Suppressor macrophage treated with lipopolysaccharide for 4 hours (primary cell): ENCODE measurements around the gene BTN2A1.
"Not testable (repeated sequence)": the region's sequence is repeated elsewhere in the genome, so short reads cannot be mapped to it uniquely, and the experiment has no call there.

ENCODE experiments used
- DNase-seq: peaks from one replicate; pipeline ENCODE4 v3.0.0-alpha.2; 2020

BTN2A1 gene

GRCh38 chr6:26433680-26434079, 24.1 kb upstream of the BTN2A1 start:
- not testable (repeated sequence) for DNase-seq

DNA sequence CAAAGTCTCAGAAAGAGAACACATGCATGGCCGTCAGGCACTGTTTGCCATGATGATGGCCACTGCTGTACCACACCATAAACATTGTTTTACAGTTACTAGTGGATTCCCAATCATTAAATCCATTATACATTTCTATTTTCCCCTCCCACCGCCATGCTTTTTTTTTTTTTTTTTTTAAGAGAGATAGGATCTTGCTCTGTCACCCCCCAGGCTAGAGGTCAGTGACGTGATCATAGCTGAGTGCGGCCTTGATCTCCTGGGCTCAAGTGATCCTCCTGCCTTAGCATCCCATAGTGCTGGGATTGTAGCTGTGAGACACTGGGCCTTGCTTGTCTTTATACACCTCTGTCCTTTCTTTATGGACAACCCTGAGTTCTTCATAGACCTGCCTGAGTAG, 21.7 kb upstream of the BTN2A1 start:
- no peak for DNase-seq

DNA sequence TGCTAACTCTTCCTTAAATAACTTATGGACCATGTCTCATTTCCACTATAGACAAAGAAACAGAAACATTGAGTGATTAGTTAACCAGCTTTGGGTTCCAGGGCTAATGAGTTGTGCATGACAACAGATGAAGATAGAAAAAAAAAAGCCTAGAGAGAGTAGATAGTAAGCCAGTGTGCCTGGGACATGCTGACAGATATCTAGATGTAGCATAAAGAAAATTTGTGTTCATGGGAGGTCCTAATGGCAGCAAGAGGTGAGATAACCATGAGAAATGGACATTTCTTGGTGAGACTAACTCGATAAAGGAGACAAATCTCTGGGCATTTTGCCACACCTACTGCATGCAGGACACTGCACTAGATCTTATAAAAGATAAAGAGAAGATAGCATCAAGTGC, 20.2 kb upstream of the BTN2A1 start:
- DNase-seq: no peak

GRCh38 chr6:26438000-26438399, 19.8 kb upstream of the BTN2A1 start:
- DNase-seq: no peak

- no peak for DNase-seq
Observed at GRCh38 chr6:26439151-26440125, 18.3 kb upstream of the BTN2A1 start.

GRCh38 chr6:26440977-26441358, 16.8 kb upstream of the BTN2A1 start:
- no peak for DNase-seq

- DNase-seq: no peak
Observed at GRCh38 chr6:26441977-26442376, 15.8 kb upstream of the BTN2A1 start.

DNA sequence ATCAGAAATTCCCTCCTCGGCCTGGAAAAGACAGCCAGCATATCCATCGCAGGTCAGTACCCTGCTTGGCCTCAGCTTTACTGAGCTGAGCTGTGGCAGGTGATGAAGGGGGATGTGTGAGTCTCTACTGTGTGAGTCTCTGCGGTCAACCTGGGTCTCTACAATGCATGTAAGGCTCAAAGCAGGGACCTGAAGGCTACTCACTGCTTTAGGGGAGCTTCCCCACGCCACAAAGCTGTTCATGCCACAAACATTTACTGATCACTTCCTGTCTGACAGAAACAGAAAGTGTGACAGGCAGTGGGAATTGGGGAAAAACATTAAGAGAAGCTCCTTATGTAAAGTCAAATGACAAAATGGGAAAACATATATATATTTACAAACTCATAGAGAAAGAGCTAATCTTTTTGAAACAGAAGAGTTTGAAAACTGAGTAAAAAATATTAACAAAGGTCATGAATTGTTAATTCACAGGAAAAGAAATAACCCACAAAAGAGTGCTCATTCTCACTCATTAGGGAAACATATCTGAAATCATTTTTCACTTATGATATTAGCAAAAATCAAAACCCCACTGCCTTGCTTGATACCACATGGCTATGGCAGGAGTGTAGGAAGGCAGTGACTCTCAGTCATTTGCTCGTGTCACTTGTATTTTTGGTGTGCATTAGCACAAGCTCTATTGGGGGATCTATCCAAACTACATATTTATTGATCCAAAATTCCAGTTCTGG, 11.7 kb upstream of the BTN2A1 start:
- peak; percentile 50 for DNase-seq

DNA sequence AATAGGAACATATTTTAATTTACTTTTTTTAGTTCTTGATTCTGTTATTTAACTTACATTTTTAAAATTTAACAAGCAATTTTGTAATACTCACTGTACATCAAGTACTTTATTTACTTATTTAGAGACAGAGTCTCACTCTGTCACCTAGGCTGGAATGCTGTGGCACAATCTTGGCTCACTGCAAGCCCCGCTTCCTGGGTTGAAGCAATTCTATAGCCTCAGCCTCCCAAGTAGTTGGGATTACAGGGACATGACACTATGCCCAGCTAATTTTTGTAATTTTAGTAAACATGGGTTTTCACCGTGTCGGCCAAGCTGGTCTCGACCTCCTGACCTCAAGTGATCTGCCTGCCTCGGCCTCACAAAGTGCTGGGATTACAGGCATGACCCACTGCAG, 10.5 kb upstream of the BTN2A1 start:
- no peak for DNase-seq

DNA sequence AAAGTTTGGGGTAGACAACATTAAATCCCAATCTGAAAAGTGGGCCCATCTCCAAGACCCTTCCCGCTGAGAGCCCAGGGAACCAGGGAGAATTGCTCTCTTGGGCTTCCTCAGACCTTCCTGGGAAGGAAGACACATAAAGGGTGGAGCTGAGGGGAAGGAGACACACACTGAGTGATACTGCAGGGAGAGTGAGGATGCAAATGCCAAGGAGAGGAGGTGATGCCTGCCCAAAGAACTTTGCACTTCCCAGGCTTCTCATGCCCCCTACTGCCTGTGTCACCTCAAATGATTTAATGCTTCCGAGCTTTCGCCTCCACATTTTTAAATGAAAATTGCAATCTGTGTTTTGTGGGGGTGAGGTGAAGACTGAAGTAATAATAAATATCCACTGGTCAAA, 7.5 kb upstream of the BTN2A1 start:
- no peak for DNase-seq

GRCh38 chr6:26452631-26453235, 5.0 kb upstream of the BTN2A1 start:
- DNase-seq: no peak

GRCh38 chr6:26454631-26455030, 3.1 kb upstream of the BTN2A1 start:
- peak; percentile 64 for DNase-seq

- no peak for DNase-seq
Observed at GRCh38 chr6:26455357-26455970, 2.3 kb upstream of the BTN2A1 start.

- no peak for DNase-seq
Observed at GRCh38 chr6:26457264-26457805, 420 bp upstream of the BTN2A1 start.

DNA sequence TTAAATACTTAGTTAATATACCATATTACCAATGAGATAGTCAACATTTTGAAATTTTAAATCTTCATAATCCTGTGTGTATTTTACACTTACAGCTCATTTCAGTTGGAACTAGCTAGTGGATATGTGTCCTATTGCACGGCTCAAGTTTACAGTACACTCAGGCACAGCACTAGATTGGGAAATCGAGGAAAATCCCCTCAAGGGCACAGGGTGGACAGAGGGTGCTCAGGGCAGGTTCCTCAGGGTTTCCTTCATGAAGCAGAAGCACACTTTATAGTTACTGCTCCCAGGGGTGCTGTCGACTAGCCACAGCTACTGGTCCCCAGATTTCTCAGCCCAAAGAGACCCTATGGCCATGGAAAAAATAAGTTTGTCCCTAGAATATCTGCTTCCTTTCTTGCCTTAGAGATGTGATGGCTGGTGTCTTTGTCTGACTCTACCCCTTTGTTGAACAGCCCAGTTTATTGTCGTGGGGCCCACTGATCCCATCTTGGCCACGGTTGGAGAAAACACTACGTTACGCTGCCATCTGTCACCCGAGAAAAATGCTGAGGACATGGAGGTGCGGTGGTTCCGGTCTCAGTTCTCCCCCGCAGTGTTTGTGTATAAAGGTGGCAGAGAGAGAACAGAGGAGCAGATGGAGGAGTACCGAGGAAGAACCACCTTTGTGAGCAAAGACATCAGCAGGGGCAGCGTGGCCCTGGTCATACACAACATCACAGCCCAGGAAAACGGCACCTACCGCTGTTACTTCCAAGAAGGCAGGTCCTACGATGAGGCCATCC, 1.5 kb downstream of the BTN2A1 start:
- DNase-seq: peak; percentile 81

DNA sequence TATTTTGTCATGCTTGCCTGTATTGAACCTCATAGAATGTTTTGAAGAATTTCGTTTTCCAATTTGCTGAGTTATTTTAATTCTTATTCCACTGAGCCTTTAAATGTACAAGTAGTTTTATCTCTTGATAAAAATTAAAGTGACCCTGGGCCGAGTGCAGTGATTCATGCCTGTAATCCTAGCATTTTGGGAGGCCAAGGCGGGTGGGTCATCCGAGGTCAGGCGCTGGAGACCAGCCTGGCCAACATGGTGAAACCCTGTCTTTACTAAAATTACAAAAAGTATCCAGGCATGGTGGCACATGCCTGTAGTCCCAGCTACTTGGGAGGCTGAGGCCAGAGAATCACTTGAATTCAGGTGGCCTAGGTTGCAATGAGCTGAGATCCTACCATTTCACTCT, 3.6 kb downstream of the BTN2A1 start:
- not testable (repeated sequence) for DNase-seq

DNA sequence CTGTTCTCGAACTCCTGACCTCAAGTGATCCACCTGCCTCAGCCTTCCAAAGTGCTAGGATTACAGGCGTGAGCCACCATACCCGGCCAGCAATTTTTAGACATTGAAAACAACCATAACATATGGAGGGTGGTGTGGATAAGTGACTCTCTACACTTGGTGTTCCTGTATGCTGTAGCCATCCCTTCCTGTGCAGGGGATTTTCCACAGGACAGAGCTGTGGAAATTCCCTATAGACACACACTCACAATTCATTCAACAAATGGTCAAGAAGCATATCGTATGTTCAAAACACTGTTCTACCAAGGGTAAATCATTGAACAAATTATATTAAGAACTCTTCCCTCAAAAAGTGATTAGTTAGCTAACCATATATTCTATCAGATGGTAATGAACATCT, 6.3 kb downstream of the BTN2A1 start:
- DNase-seq: no peak

- no peak for DNase-seq
Observed at GRCh38 chr6:26464416-26465131, 6.8 kb downstream of the BTN2A1 start.

GRCh38 chr6:26465776-26466175, 8.0 kb downstream of the BTN2A1 start:
- DNase-seq: no peak

GRCh38 chr6:26468829-26469228, 11.1 kb downstream of the BTN2A1 start:
- DNase-seq: no peak

GRCh38 chr6:26470643-26471042, 12.9 kb downstream of the BTN2A1 start:
- no peak for DNase-seq
